Measurements from ENCODE around the gene MICA. TPM values are rescaled to one million over a fixed set of nuclear protein-coding genes. Genes with fewer than 3 reads are reported as not detected.
"Not testable (repeated sequence)": the region's sequence is repeated elsewhere in the genome, so short reads cannot be mapped to it uniquely, and the experiment has no call there.

MICA gene
- total and polyA plus RNA-seq, 2 experiments from 2014 or later, result 36.0 to 41.9 TPM

DNA sequence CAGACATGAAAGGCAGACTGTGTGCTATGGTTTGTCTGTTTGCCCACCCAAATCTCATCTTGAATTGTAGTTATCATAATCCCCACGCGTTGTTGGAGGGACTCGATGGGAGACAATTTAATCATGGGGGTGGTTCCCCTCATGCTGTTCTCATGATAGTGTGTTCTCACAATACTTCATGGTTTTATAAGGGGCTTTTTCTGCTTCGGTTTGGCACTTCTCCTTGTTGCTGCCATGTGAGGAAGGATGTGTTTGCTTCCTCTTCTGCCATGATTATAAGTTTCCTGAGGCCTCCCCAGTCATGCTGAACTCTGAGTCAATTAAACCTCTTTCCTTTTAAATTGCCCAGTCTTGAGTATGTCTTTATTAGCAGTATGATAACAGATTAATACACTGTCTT is 47.4 kb downstream of the MICA start:
- no peak overlapping the region for H3K4me2 ChIP-seq
- WGBS (ENCODE audit: low lambda C conversion rate, missing lambda C conversion rate), result 84% methylated on average over 4 of the region's 4 CpGs

DNA sequence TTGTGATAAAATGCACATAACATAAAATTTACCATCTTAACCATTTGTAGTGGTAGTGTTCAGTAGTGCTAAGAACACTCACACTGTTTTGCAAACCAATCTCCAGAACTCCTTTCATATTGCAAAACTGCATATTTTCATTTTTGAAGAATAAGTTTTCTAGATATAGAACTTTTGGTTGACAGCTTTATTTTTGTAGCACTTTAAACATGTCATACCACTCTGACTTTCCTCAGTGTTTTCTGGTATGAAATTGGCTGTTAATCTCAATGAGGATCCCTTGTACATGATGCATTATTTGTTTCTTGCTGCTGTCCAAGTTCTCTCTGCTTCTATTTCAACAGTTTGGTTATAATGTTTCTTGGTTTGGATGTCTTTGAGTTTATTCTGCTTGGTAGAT is 49.5 kb downstream of the MICA start:
- no peak overlapping the region for H3K27ac ChIP-seq
- H3K4me3 ChIP-seq, result no peak overlapping the region
- H3K36me3 ChIP-seq (replicated peaks; ENCODE audit: insufficient read depth, low read depth), result no peaks in the 10 kb centered on the region
- no peaks in the 10 kb centered on the region for H4K20me1 ChIP-seq (ENCODE audit: insufficient read depth, poor library complexity, severe bottlenecking)
- H2AFZ ChIP-seq, result no peak overlapping the region
- no peaks in the 10 kb centered on the region for H3K79me2 ChIP-seq
- no peak overlapping the region for H3K4me2 ChIP-seq
- no peaks in the 10 kb centered on the region for H3K9me3 ChIP-seq (ENCODE audit: low read depth)
- no peaks in the 10 kb centered on the region for H3K9me2 ChIP-seq (replicated peaks; ENCODE audit: insufficient read depth)
- no peaks in the 10 kb centered on the region for H3K4me1 ChIP-seq (ENCODE audit: insufficient read depth)
- DNase-seq (ENCODE audit: low spot score), result no peak
- H3K27me3 ChIP-seq, result peaks cover 3% of the 10 kb centered on the region
- TF ChIP-seq EZH2 (IDR thresholded peaks at IDR 0.05; ENCODE audit: borderline replicate concordance) (no peak), EZH2phosphoT487 (IDR thresholded peaks at IDR 0.05; ENCODE audit: low read depth, severe bottlenecking, unreplicated experiment) (no peak)
- TF ChIP-seq, protein P1, sequence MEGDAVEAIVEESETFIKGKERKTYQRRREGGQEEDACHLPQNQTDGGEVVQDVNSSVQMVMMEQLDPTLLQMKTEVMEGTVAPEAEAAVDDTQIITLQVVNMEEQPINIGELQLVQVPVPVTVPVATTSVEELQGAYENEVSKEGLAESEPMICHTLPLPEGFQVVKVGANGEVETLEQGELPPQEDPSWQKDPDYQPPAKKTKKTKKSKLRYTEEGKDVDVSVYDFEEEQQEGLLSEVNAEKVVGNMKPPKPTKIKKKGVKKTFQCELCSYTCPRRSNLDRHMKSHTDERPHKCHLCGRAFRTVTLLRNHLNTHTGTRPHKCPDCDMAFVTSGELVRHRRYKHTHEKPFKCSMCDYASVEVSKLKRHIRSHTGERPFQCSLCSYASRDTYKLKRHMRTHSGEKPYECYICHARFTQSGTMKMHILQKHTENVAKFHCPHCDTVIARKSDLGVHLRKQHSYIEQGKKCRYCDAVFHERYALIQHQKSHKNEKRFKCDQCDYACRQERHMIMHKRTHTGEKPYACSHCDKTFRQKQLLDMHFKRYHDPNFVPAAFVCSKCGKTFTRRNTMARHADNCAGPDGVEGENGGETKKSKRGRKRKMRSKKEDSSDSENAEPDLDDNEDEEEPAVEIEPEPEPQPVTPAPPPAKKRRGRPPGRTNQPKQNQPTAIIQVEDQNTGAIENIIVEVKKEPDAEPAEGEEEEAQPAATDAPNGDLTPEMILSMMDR (IDR thresholded peaks at IDR 0.05; ENCODE audit: poor library complexity), result no peak

More for the DNA sequence above, 47.4 kb downstream of the MICA start:
- H3K4me3 ChIP-seq, result no peak overlapping the region
- H3K9me2 ChIP-seq (replicated peaks; ENCODE audit: insufficient read depth), result no peaks in the 10 kb centered on the region
- H4K20me1 ChIP-seq (ENCODE audit: insufficient read depth, poor library complexity, severe bottlenecking), result no peaks in the 10 kb centered on the region
- H3K4me1 ChIP-seq (ENCODE audit: insufficient read depth), result no peaks in the 10 kb centered on the region
- DNase-seq (ENCODE audit: low spot score), result no peak
- no peak overlapping the region for H3K27ac ChIP-seq
- peaks cover 5% of the 10 kb centered on the region for H3K27me3 ChIP-seq
- TF ChIP-seq, protein P1 (IDR thresholded peaks at IDR 0.05; ENCODE audit: poor library complexity), result no peak
- TF ChIP-seq EZH2phosphoT487 (IDR thresholded peaks at IDR 0.05; ENCODE audit: low read depth, severe bottlenecking, unreplicated experiment) (no peak), EZH2 (IDR thresholded peaks at IDR 0.05; ENCODE audit: borderline replicate concordance) (no peak)
- H3K9me3 ChIP-seq (ENCODE audit: low read depth), result no peaks in the 10 kb centered on the region
- H3K79me2 ChIP-seq, result no peaks in the 10 kb centered on the region
- H2AFZ ChIP-seq, result no peak overlapping the region
- no peaks in the 10 kb centered on the region for H3K36me3 ChIP-seq (replicated peaks; ENCODE audit: insufficient read depth, low read depth)

DNA sequence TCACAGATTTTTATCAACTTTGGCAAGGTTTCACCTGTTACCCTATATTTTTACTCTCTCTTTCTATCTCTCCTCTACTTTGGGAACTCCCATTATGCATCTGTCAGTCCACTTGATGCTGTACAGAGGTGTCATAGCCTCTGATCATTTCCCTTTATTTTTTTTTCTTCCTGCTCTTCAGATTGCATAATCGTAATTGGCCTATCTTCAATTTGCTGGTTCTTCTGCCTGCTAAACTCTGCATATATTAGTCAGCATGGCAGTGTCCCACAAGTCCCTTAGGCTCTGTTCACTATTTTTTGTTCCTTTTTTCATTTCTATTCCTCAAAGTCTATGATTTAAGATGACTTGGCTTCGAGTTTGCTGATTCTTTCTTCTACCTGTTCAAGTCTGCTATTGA is 49.9 kb downstream of the MICA start:
- Histone ChIP-seq H4K20me1 (ENCODE audit: insufficient read depth, poor library complexity, severe bottlenecking) (no peaks in the 10 kb centered on the region), H3K4me3 (no peak overlapping the region), H3K4me1 (ENCODE audit: insufficient read depth) (no peaks in the 10 kb centered on the region), H3K9me2 (replicated peaks; ENCODE audit: insufficient read depth) (no peaks in the 10 kb centered on the region), H3K27ac (no peak overlapping the region), H3K36me3 (replicated peaks; ENCODE audit: insufficient read depth, low read depth) (no peaks in the 10 kb centered on the region), H3K9me3 (ENCODE audit: low read depth) (no peaks in the 10 kb centered on the region), H3K27me3 (peaks cover 3% of the 10 kb centered on the region), H2AFZ (no peak overlapping the region), H3K4me2 (no peak overlapping the region), H3K79me2 (no peaks in the 10 kb centered on the region)
- TF ChIP-seq, protein P1 (IDR thresholded peaks at IDR 0.05; ENCODE audit: poor library complexity), result no peak
- TF ChIP-seq EZH2phosphoT487 (IDR thresholded peaks at IDR 0.05; ENCODE audit: low read depth, severe bottlenecking, unreplicated experiment) (no peak), EZH2 (IDR thresholded peaks at IDR 0.05; ENCODE audit: borderline replicate concordance) (no peak)
- no peak for DNase-seq (ENCODE audit: low spot score)
- WGBS (ENCODE audit: low lambda C conversion rate, missing lambda C conversion rate), result 93% methylated on average over 2 of the region's 2 CpGs

DNA sequence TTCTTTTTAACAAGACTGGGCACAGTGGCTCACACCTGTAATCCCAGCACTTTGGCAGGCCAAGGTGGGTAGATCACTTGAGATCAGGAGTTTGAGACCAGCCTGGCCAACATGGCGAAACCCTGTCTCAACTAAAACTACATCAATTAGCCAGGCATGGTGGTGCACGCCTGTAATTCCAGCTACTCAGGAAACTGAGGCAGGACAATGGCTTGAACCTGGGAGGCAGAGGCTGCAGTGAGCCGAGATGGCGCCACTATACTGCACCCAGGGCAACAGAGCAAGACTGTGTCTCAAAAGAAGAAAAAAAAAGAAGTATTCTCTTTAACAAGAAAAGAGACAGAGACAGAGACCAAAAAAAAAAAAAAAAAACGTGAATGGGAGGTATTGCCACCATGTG is 56.5 kb downstream of the MICA start:
- WGBS (ENCODE audit: low lambda C conversion rate, missing lambda C conversion rate), result 78% methylated on average over 5 of the region's 5 CpGs
- H2AFZ ChIP-seq; H3K4me3 ChIP-seq; H3K36me3 ChIP-seq (replicated peaks; ENCODE audit: insufficient read depth, low read depth); H3K27ac ChIP-seq; H3K9me3 ChIP-seq (ENCODE audit: low read depth); H3K9me2 ChIP-seq (replicated peaks; ENCODE audit: insufficient read depth); H3K4me2 ChIP-seq; H4K20me1 ChIP-seq (ENCODE audit: insufficient read depth, poor library complexity, severe bottlenecking); DNase-seq (ENCODE audit: low spot score); H3K27me3 ChIP-seq; H3K4me1 ChIP-seq (ENCODE audit: insufficient read depth); H3K79me2 ChIP-seq: not testable (repeated sequence)
